Measurements from ENCODE around the gene SLC6A17.

The SLC6A17 gene

DNA sequence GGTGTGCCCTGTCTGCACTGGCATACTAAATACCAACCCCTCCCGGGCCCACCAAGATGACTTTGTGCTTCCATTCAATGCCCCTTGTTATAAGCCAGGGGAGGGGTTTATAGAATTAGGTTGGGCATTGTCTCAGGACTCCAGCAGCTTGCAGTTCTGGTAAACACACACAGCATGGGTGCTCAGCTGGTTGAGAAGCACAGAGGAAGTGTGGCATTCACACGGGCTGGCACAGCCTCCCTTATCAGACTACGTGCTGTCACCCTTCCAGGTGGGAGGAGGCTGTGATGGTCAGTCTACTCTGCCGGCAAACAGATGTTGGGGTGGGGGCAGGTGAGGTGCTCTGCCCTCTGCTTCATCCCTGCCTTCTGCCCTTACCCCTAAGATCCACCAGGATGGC is 15.0 kb upstream of the SLC6A17 start:
- DNase-seq (ENCODE audit: extremely low read depth in 1 of 2, low read depth in 1 of 2), result no peak

- no peak for DNase-seq (ENCODE audit: extremely low read depth in 1 of 2, low read depth in 1 of 2)
These were observed 14.6 kb upstream of the SLC6A17 start for GRCh38 chr1:110135666-110136065.

DNA sequence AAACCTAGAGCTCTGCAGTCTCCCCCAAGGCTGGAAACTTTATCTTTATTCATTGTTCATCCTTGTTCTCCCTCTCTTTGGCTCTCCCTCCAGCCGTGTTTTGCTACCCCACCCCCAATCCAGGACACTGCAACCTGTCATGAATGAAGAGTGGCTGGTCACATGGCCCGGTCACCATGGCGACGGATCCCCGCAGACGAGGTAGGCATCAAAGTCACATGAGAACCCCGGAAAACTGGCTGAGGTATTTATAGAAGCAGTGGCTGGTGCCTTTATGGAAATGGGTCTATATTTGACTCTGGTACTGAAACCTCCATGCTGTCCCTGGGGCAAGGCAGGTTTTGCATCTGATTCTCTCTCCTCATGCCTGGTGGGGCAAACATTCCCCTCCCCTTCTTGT is 13.4 kb upstream of the SLC6A17 start:
- DNase-seq (ENCODE audit: extremely low read depth in 1 of 2, low read depth in 1 of 2), result no peak

GRCh38 chr1:110138956-110139355 is 11.3 kb upstream of the SLC6A17 start:
- no peak for DNase-seq (ENCODE audit: extremely low read depth in 1 of 2, low read depth in 1 of 2)

GRCh38 chr1:110144366-110144765 is 5.9 kb upstream of the SLC6A17 start:
- DNase-seq (ENCODE audit: extremely low read depth in 1 of 2, low read depth in 1 of 2), result no peak

DNA sequence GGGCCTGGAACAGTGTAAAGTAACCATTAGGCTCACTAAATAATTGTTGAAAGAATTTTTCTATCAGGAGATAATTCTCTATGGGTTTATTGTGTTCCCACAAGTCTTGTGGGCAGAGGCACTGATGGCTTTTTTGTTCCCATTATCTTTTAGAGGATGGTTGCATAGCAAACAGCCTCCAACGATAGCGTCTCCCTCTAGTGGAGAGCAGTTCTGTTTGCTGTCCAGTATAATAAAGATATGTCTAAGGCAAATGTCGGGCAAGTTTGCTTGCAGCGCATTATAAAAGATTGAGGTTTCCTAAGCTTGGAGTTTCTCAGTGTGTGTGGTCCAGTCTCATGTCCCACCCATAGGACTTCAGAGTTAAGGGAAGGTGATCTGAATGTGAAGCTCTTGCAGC is 1.3 kb upstream of the SLC6A17 start:
- DNase-seq (ENCODE audit: extremely low read depth in 1 of 2, low read depth in 1 of 2), result no peak

- no peak for DNase-seq (ENCODE audit: extremely low read depth in 1 of 2, low read depth in 1 of 2)
These were observed 928 bp downstream of the SLC6A17 start for GRCh38 chr1:110151175-110151669.

- DNase-seq (ENCODE audit: extremely low read depth in 1 of 2, low read depth in 1 of 2), result no peak
These were observed 2.0 kb downstream of the SLC6A17 start for GRCh38 chr1:110152133-110152785.

DNA sequence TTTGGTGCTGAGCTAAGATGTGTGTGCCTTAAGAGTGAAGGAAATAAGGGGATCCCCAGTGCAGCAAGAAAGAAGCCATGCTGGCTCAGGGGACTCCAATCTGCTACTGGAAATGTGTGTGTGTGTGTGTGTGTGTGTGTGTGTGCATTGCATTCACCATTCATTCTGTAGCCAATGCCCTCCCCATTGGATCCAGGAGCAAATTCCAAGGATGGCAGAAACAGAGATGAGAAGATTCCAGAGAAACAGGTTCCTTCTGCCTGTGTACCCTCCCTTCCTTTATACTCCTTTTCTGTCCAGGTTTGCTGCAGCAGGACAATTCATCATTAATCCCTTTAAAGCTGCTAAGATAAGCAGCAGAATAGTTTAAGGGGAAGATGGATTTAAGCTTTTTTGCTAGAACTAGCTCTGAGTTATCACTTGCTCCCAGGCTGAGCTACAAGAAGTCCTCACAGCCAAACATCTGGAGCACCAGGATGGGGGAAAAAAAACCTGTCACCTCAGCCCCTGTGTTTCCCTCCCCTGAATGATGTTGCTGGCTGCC is 3.2 kb downstream of the SLC6A17 start:
- no peak for DNase-seq (ENCODE audit: extremely low read depth in 1 of 2, low read depth in 1 of 2)

- peak in 1 of 2 donors; percentile 18 for DNase-seq (ENCODE audit: extremely low read depth in 1 of 2, low read depth in 1 of 2)
These were observed 5.7 kb downstream of the SLC6A17 start for GRCh38 chr1:110155878-110156522.

DNA sequence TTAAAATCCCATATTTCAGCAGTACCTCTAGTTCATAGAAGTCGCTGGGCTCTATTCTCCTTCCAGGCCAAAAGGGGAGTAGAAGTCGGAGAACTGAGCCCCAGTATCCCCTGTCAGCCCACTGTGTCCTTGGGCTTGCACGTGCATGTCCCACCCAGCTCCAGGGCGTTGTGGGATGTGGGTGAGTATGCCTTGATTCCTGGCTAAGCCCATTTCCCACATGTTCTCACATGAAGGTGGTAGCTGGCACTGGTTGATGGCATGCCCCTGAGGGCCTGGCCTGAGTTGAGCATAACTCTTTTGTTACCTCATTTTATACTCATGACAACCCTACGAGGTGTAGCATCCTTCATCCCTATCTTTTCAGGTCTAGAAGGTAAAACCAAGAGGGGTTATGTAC is 8.0 kb downstream of the SLC6A17 start:
- DNase-seq (ENCODE audit: extremely low read depth in 1 of 2, low read depth in 1 of 2), result no peak

GRCh38 chr1:110159168-110159567 is 8.9 kb downstream of the SLC6A17 start:
- no peak for DNase-seq (ENCODE audit: extremely low read depth in 1 of 2, low read depth in 1 of 2)

DNA sequence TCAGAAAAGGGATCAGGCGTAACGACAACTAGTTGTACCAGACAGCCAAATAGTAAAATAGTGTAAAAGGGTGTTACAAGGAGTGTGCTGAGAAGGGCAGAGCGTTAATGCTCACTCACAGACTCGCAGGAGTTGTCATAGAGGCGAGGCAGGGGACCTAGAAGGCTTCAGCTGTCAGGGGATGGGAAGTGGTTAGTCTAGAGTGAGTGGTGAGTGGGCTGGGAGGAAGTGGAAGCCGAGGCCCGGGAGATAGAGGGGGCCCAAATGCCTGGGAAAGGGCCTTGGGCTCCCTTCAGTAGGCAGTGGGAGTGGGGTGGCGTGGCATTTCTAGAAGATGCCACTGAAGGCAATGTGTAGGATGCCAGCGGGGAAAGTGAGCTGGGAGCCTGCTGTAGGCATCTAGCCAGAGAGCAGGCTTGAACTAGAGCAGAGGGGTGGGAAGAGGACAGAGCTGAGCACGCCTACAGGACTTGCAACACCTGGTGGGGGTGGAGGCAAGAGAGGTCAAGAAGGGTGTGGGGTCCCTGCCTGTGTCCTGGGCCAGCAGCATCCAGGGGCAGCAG is 10.3 kb downstream of the SLC6A17 start:
- DNase-seq (ENCODE audit: extremely low read depth in 1 of 2, low read depth in 1 of 2), result no peak

- no peak for DNase-seq (ENCODE audit: extremely low read depth in 1 of 2, low read depth in 1 of 2)
These were observed 10.9 kb downstream of the SLC6A17 start for GRCh38 chr1:110161165-110161564.

GRCh38 chr1:110161849-110162248 is 11.6 kb downstream of the SLC6A17 start:
- DNase-seq (ENCODE audit: extremely low read depth in 1 of 2, low read depth in 1 of 2), result no peak

DNA sequence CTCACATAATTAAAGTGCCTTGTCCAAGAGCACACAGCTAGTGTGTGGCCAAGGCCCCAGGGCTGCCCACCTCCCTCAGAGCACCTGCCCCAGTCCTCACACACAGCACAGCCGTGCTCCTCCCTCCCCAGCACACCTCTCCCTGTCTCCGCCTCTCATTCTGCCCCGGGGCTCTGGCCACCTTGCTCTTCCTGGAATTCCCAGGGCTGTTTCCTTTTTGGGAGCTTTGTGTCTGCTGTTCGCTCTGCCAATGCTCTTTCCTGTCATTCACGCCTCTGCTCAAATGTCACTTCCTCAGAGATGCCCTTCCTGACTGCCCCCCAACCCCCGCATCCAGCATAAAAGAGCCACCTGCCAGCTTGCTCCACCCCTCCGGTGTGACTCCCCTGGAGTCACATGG is 13.3 kb downstream of the SLC6A17 start:
- no peak for DNase-seq (ENCODE audit: extremely low read depth in 1 of 2, low read depth in 1 of 2)

GRCh38 chr1:110164725-110165350 is 14.5 kb downstream of the SLC6A17 start:
- no peak for DNase-seq (ENCODE audit: extremely low read depth in 1 of 2, low read depth in 1 of 2)

- DNase-seq (ENCODE audit: extremely low read depth in 1 of 2, low read depth in 1 of 2), result no peak
These were observed 15.5 kb downstream of the SLC6A17 start for GRCh38 chr1:110165761-110166231.

GRCh38 chr1:110166861-110167260 is 16.6 kb downstream of the SLC6A17 start:
- no peak for DNase-seq (ENCODE audit: extremely low read depth in 1 of 2, low read depth in 1 of 2)

DNA sequence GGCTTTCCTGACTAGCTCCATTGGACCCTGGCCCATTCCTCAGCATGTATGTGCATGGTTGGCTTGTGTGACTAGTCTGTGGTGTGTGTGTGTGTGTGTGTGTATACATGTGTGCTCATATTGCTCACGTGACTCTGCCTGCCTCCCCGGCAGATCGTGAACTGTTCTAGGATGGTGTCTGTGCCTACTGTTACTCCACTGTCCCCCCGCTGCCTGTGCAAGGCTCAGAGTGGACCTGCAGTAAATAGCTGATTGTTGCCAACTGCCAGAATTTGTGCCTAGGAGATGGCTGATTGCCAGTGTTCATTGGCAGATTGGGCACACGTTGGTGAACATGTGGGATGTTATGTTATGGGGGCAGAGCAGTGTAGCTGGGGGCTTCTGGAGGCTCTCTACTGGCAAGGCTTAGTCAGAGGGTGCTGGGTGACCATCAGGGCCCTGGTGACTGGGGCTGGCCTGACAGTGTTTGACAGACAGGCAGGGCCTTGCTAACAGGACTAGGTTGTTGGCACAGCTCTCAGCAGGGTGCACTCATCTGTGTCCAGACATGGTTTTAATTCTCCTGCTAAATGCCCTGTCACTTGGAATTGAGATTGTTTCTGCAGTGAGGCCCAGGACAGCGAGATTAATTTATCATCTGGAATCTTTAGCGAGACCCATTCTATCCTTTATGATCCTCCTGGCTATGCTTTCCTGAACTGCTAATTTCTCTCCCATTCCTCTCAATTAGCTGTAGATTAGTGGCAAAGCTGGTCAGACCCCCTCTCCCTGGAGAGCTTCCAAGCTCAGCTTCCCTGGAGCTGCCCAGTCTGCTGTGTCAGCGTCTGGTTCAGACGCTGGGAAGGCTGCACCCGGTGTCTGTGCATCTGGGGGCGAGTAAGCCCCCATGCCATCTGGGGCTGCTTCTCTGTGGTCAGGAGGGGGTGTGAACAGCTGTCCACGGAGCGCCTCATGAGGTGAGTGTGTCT is 20.8 kb downstream of the SLC6A17 start:
- DNase-seq (ENCODE audit: extremely low read depth in 1 of 2, low read depth in 1 of 2), result no peak
